ENCODE measurements around the gene RHBDD1.

The RHBDD1 gene

DNA sequence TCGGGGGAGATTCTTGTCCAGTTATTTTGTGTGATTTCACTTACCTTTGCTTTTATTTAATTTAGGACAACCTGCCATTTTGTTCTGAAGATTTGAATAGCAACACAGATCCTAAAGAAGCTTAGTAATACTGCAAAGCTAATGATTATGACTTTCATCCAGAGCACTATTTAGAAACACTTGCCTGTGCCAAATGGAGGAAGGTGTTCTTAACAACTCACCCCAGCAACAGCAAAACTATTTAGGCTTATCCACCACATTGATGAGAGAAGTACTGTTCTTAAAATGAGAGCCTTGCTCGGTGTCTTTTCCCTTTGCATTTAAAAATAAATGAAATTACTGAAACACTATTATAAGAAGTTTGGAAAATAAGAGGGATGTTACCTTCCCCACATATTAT, 59.7 kb downstream of the RHBDD1 start:
- DNase-seq (ENCODE audit: extremely low read depth, low read depth), result no peak
- TF ChIP-seq, protein P1, sequence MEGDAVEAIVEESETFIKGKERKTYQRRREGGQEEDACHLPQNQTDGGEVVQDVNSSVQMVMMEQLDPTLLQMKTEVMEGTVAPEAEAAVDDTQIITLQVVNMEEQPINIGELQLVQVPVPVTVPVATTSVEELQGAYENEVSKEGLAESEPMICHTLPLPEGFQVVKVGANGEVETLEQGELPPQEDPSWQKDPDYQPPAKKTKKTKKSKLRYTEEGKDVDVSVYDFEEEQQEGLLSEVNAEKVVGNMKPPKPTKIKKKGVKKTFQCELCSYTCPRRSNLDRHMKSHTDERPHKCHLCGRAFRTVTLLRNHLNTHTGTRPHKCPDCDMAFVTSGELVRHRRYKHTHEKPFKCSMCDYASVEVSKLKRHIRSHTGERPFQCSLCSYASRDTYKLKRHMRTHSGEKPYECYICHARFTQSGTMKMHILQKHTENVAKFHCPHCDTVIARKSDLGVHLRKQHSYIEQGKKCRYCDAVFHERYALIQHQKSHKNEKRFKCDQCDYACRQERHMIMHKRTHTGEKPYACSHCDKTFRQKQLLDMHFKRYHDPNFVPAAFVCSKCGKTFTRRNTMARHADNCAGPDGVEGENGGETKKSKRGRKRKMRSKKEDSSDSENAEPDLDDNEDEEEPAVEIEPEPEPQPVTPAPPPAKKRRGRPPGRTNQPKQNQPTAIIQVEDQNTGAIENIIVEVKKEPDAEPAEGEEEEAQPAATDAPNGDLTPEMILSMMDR (IDR thresholded peaks at IDR 0.05; ENCODE audit: low read depth, low read length, missing control alignments), result no peak
- H3K4me3 ChIP-seq (replicated peaks; ENCODE audit: low read depth, low read length), result no peak overlapping the region

DNA sequence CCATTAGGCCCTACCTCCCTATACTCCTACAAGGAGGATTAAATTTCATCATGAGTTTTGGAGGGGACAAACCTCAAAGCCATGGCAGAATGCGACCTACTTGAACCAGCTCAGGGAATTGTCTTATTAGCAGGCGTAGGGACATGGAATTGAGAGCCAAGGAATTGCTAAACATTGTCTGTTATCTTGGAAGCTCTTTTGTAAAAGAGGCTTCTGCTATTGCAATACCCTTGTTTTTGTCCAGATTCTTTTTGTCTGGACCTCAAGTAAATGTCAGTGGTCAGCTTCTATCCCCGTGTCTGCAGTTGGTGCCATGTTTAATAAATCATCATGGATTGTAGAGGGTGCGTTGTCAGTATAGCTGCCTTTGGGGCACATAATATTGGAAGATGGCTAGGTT, 62.3 kb downstream of the RHBDD1 start:
- H3K4me3 ChIP-seq (replicated peaks; ENCODE audit: low read depth, low read length), result no peak overlapping the region
- TF ChIP-seq, protein P1 (IDR thresholded peaks at IDR 0.05; ENCODE audit: low read depth, low read length, missing control alignments), result no peak
- no peak for DNase-seq (ENCODE audit: extremely low read depth, low read depth)

DNA sequence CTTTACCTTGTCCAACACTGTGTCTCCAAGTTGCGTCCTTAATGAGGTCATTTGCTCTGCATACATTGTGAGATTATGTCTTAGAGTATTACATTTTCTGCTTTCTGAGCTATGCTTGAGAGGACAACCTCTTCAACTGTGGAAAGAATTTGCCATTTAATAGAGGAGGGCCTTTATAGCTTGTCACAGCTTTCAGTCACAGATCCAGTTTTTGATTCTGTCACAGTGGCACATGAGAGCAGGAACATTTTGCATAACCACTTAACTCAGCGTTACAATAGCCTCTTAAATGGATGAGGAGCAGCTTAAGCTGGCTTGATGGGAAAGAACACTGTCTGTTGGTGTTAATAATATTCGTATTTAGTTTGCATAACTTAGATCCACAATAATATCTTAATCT, 63.0 kb downstream of the RHBDD1 start:
- TF ChIP-seq, protein P1 (IDR thresholded peaks at IDR 0.05; ENCODE audit: low read depth, low read length, missing control alignments), result no peak
- no peak for DNase-seq (ENCODE audit: extremely low read depth, low read depth)
- no peak overlapping the region for H3K4me3 ChIP-seq (replicated peaks; ENCODE audit: low read depth, low read length)

DNA sequence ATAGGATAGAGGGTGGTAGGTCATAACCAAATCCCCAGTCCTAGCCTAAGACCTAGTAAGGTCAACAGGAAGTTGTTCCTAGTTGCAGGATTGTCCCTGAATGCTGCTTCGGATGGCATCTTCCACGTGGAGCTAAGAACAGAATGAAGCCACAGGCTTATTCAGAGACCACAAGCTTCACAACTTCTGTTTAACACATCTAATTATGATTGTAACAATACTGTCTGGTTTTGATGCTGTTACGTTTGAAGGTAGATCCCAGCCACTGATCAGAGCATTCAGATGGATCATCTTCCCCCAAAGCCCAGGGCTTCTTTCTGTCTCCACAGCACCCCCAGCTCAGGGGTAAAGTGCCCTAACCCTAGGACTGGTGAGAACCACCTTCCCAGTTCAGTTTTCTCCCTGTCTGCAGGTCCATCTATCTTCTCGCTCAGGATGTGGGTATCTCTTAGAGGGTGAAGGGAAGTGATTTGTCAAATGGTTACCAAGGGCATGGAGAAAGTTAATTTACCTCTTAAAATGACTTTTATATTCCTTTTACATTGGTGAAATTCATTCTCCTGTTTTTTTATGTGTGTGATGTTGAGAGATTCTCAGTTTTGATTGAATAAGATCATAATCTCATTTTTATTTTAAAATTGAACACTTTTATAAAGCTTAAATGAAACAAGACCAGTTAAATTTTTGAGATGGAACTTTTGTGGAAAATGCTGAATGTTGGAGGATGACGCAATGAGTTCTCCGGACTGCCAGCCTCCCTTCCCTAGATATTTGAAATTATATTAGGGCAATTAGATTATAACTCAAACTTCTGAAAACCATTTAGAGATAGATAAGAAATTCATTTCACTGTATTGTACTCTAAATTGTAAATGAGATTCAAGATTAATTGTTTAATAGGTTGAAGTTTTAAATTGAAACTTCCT, 66.5 kb downstream of the RHBDD1 start:
- H3K4me3 ChIP-seq (replicated peaks; ENCODE audit: low read depth, low read length), result no peak overlapping the region
- no peak for DNase-seq (ENCODE audit: extremely low read depth, low read depth)
- TF ChIP-seq, protein P1 (IDR thresholded peaks at IDR 0.05; ENCODE audit: low read depth, low read length, missing control alignments), result no peak

DNA sequence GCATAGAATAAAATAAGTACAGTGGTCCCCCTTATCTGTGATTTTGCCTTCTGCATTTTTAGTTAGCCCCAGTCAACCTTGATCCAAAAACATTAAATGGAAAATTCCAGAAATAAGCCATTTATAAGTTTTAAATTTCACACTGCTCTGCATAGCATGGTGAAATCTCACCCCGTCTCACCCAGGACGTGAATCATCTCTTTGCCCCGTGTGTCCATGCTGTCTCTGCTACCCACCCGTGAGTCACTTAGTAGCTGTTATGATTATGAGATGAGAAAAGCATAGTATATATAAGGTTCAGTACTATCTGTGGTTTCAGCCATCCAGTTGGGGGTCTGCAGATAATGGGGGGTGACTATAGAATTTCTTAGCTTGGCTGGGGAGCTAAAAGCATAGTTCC, 67.3 kb downstream of the RHBDD1 start:
- H3K4me3 ChIP-seq (replicated peaks; ENCODE audit: low read depth, low read length), result no peak overlapping the region
- no peak for DNase-seq (ENCODE audit: extremely low read depth, low read depth)
- TF ChIP-seq, protein P1 (IDR thresholded peaks at IDR 0.05; ENCODE audit: low read depth, low read length, missing control alignments), result no peak

DNA sequence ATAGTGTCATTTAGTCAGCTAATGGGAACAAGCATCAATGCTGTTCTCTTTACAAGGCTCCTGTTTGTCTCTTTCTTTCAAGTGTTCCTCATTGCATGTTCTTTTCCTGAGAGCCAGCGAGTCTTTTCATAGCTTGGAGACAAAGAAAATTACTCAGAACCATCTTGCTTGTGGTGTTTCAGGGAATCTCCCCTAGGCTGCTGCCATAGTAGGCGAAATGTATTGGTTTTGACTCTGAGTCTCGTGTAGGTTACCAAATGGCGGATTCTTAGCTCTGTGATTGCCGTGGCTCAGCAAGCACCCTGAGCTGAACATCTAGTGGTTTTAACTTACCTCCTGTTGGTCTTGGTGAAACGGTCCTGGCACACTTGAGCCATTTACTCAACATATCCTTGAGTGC, 68.7 kb downstream of the RHBDD1 start:
- TF ChIP-seq, protein P1 (IDR thresholded peaks at IDR 0.05; ENCODE audit: low read depth, low read length, missing control alignments), result no peak
- no peak overlapping the region for H3K4me3 ChIP-seq (replicated peaks; ENCODE audit: low read depth, low read length)
- DNase-seq (ENCODE audit: extremely low read depth, low read depth), result no peak

Data from HFF-Myc (cell line).